GM19438 (cell line): ENCODE measurements around the gene DBP.

Experiments
- ATAC-seq: cut with Tn5 transposase; IDR thresholded peaks from one replicate; pipeline ENCODE4 v1.9.1; 2021; ENCODE audit warnings: low read depth; ENCODE audit not compliant: unreplicated experiment

DBP gene

GRCh38 chr19:48588670-48589401, 48.3 kb downstream of the DBP start:
- peak; percentile 75 for ATAC-seq

GRCh38 chr19:48587387-48587786, 49.8 kb downstream of the DBP start:
- ATAC-seq: no peak

GRCh38 chr19:48582168-48582567, 55.0 kb downstream of the DBP start:
- no peak for ATAC-seq
